Kidney (tissue), 14 donors: ENCODE results near the gene PHOSPHO2. TPM values are rescaled to one million over a fixed set of nuclear protein-coding genes. Genes with fewer than 3 reads are reported as not detected.
A peak's percentile ranks its signal among the peaks of the same experiment; 100 is the strongest.

ENCODE experiments used
- DNase-seq, 5 donors: peaks; one replicate each; pipeline ENCODE4 v3.0.0-alpha.2; 2013 to 2020
- FAIRE-seq: peaks from 2 replicates; lab custom pipeline; 2012; peaks lifted over from hg19 to GRCh38; lab: Jason Lieb, UNC
- H3K27ac ChIP-seq, 2 donors: one replicate each; pipeline ENCODE4 v1.7.0; 2013; ENCODE audit warnings: low read depth in 2 of 2, low read length in 2 of 2, inconsistent platforms in 1 of 2
- H3K27me3 ChIP-seq: one replicate; pipeline ENCODE4 v1.7.1; 2013; ENCODE audit warnings: low read length, inconsistent platforms; ENCODE audit not compliant: control insufficient read depth, insufficient read depth
- H3K36me3 ChIP-seq, 3 donors: one replicate each; pipeline versions ENCODE4 v1.7.0 to v1.7.1; 2013; ENCODE audit warnings: low read length in 3 of 3, control low read depth in 1 of 3, inconsistent platforms in 1 of 3; ENCODE audit not compliant: insufficient read depth in 3 of 3, control insufficient read depth in 2 of 3
- H3K4me1 ChIP-seq, 3 donors: one replicate each; pipeline versions ENCODE4 v1.7.0 to v1.7.1; 2013; ENCODE audit warnings: low read length in 3 of 3, inconsistent platforms in 1 of 3, low read depth in 1 of 3; ENCODE audit not compliant: control insufficient read depth in 2 of 3, insufficient read depth in 2 of 3
- H3K4me3 ChIP-seq, 3 donors: one replicate each; pipeline versions ENCODE4 v1.7.0 to v1.8.1; 2013; ENCODE audit warnings: low read length in 3 of 3, control low read depth in 1 of 3, inconsistent platforms in 1 of 3
- H3K9ac ChIP-seq, 3 donors: one replicate each; pipeline versions ENCODE4 v1.7.0 to v1.7.1; 2013; ENCODE audit warnings: low read length in 3 of 3, control low read depth in 1 of 3, inconsistent platforms in 1 of 3
- H3K9me3 ChIP-seq, 3 donors: one replicate each; pipeline versions ENCODE4 v1.7.0 to v1.7.1; 2013; ENCODE audit warnings: low read length in 3 of 3, control low read depth in 1 of 3, inconsistent platforms in 1 of 3; ENCODE audit not compliant: control insufficient read depth in 2 of 3, insufficient read depth in 1 of 3
- CTCF ChIP-seq: IDR thresholded peaks from 3 replicates; pipeline ENCODE4 v1.5.1; 2012; ENCODE audit warnings: mild to moderate bottlenecking, moderate library complexity, borderline replicate concordance; ENCODE audit not compliant: insufficient read depth; ENCODE audit errors: extremely low read depth
- intact Hi-C: fragments of 100-400 bp; cut with DNase I; formaldehyde crosslinking; loops from one replicate; pipeline ENCODE4 v1.11.1; 2022
- polyA plus RNA-seq: library from polyadenylated mRNA; stranded (reverse); fragments of 350-450 nt; fragmentation: Illumina TruSeq; extraction: RNeasy Lipid Tissue Mini Kit (QIAGEN cat#74804); gene quantifications from one replicate; pipeline ENCODE4 v1.2.3, GENCODE V29; 2014; ENCODE audit warnings: low read depth, low replicate concordance; ENCODE audit not compliant: insufficient read depth
- total RNA-seq: library from RNA; stranded (reverse); fragmentation: NEBNext Ultra II Directional; extraction: Animal tissue kit (Norgen Biotek cat#: 25700); gene quantifications from one replicate; pipeline ENCODE4 v1.2.1, GENCODE V29; 2021
- donor health status: control.
- donor health status: control.
- donor health status: control.
- donor health status: control.
- donor health status: control.
- donor health status: DM: yes; HTN: yes; CAD: no.
- donor health status: Normal renal cell carcinoma (clear cell type).

Gene PHOSPHO2
- total and polyA plus RNA-seq, 2 donors from 2014 or later: 4.5 to 7.5 TPM

GRCh38 chr2:169714699-169715098 lies 20.4 kb downstream of the PHOSPHO2 start:
- FAIRE-seq: no peak
- H3K27me3 ChIP-seq: no peaks in the 10 kb centered on the region
- no peaks in the 10 kb centered on the region for H3K9me3 ChIP-seq
- no peak overlapping the region for H3K27ac ChIP-seq
- TF ChIP-seq CTCF: no peak
- no peak overlapping the region for H3K4me3 ChIP-seq
- H3K4me1 ChIP-seq: peaks cover 0 to 9% (median 0%) of the 10 kb centered on the region in 3 donors
- no peaks in the 10 kb centered on the region for H3K36me3 ChIP-seq
- intact Hi-C loops: no loop called here
- DNase-seq: no peak
- no peak overlapping the region for H3K9ac ChIP-seq

GRCh38 chr2:169715379-169716237 lies 21.3 kb downstream of the PHOSPHO2 start:
- FAIRE-seq (no peak), DNase-seq (no peak)
- peak overlapping the region in 2 of 3 donors; percentile 22 to 56 for H3K4me3 ChIP-seq
- no peak overlapping the region for H3K9ac ChIP-seq
- intact Hi-C loops: no loop called here
- H3K36me3 ChIP-seq: no peaks in the 10 kb centered on the region
- H3K27ac ChIP-seq: no peak overlapping the region
- H3K27me3 ChIP-seq: no peaks in the 10 kb centered on the region
- TF ChIP-seq CTCF: no peak
- H3K4me1 ChIP-seq: peaks cover 0 to 9% (median 0%) of the 10 kb centered on the region in 3 donors
- no peaks in the 10 kb centered on the region for H3K9me3 ChIP-seq

- Histone ChIP-seq H3K36me3 (no peaks in the 10 kb centered on the region), H3K27ac (no peak overlapping the region), H3K9ac (no peak overlapping the region), H3K27me3 (no peaks in the 10 kb centered on the region), H3K4me3 (no peak overlapping the region), H3K9me3 (no peaks in the 10 kb centered on the region), H3K4me1 (peaks cover 0 to 9% (median 0%) of the 10 kb centered on the region in 3 donors)
- no peak for FAIRE-seq
- no peak for TF ChIP-seq CTCF
- intact Hi-C loops: no loop called here
- DNase-seq: peak in 4 of 5 donors; percentile 37 to 83 (median 57)
Observed at GRCh38 chr2:169716238-169716886, 22.1 kb downstream of the PHOSPHO2 start.
